Measurements from ENCODE around the gene CHAD. TPM values are rescaled to one million over a fixed set of nuclear protein-coding genes. Genes with fewer than 3 reads are reported as not detected.

Gene CHAD
- total and polyA plus RNA-seq, 2 donors (not counting 1 experiment from before 2014, with no cell fraction given) = 3.5 to 4.4 TPM

- Histone ChIP-seq H3K4me2 (replicated peaks; ENCODE audit: low read depth, low read length, poor library complexity, severe bottlenecking) (no peak overlapping the region), H4K20me1 (ENCODE audit: control insufficient read depth, insufficient read depth, low read length, poor library complexity, severe bottlenecking) (no peaks in the 10 kb centered on the region), H3K27ac (ENCODE audit: low read length in 2 of 2) (no peak overlapping the region), H3K4me3 (ENCODE audit: control extremely low read depth in 1 of 5, extremely low read depth in 1 of 5, insufficient read depth in 1 of 5, low read depth in 2 of 5, low read length in 4 of 5) (no peak overlapping the region), H3K9me3 (ENCODE audit: control extremely low read depth in 1 of 3, control insufficient read depth in 2 of 3, insufficient read depth in 1 of 3, low read length in 2 of 3) (no peaks in the 10 kb centered on the region), H3K79me2 (ENCODE audit: control insufficient read depth, insufficient read depth, low read length) (no peaks in the 10 kb centered on the region), H3K27me3 (replicated peaks in 1 of 4; ENCODE audit: control extremely low read depth in 1 of 4, control insufficient read depth in 3 of 4, insufficient read depth in 4 of 4, low read length in 3 of 4) (peaks cover 0 to 7% (median 2%) of the 10 kb centered on the region in 4 experiments), H3K4me1 (ENCODE audit: control insufficient read depth in 2 of 2, insufficient read depth in 2 of 2, low read length in 2 of 2) (peaks cover 7 to 13% of the 10 kb centered on the region in 2 donors), H3K9ac (ENCODE audit: low read length) (no peak overlapping the region), H2AFZ (ENCODE audit: insufficient read depth, low read depth, low read length, poor library complexity, severe bottlenecking) (no peak overlapping the region), H3K36me3 (replicated peaks in 1 of 2; ENCODE audit: control extremely low read depth in 1 of 2, control insufficient read depth in 1 of 2, extremely low read depth in 1 of 2, insufficient read depth in 2 of 2, low read length in 1 of 2) (no peaks in the 10 kb centered on the region)
- no peak for TF ChIP-seq EZH2 (IDR thresholded peaks at IDR 0.05; ENCODE audit: borderline replicate concordance, insufficient read depth, low read depth, low read length, poor library complexity, severe bottlenecking)
- no peak for TF ChIP-seq CTCF (IDR thresholded peaks at IDR 0.05)
- Mint-ChIP-seq H3K4me1 (peaks cover 23% of the 10 kb centered on the region), H3K27ac (no peak overlapping the region), H3K4me3 (no peak overlapping the region), H3K27me3 (no peaks in the 10 kb centered on the region), H3K9me3 (ENCODE audit: insufficient read depth) (no peaks in the 10 kb centered on the region)
- intact Hi-C loops (cut with micrococcal nuclease) = no loop called here
- POLR2A ChIA-PET = interaction anchor here (0.6 kb wide), 1 partner anchor 128 kb away, joined by 3 read pairs; no protein-coding TSS in a partner anchor
- 83% methylated on average over 1 of the region's 4 CpGs for WGBS (ENCODE audit: insufficient coverage)
- CTCF ChIA-PET = no interaction called here
- no peak for ATAC-seq (ENCODE audit: low read depth)
- no peak for DNase-seq
Measured at GRCh38 chr17:50513495-50513894, 44.8 kb upstream of the CHAD start.

- no peak overlapping the region for H3K27ac Mint-ChIP-seq
- H3K27me3 Mint-ChIP-seq = no peaks in the 10 kb centered on the region
- H3K79me2 ChIP-seq (ENCODE audit: control insufficient read depth, insufficient read depth, low read length) = no peaks in the 10 kb centered on the region
- no peak for ATAC-seq (ENCODE audit: low read depth)
- peaks cover 0 to 7% (median 3%) of the 10 kb centered on the region in 4 experiments for H3K27me3 ChIP-seq (replicated peaks in 1 of 4; ENCODE audit: control extremely low read depth in 1 of 4, control insufficient read depth in 3 of 4, insufficient read depth in 4 of 4, low read length in 3 of 4)
- CTCF ChIA-PET = interaction anchor here (1.0 to 1.9 kb wide), 4 partner anchors 8 to 114 kb away, joined by 3 to 5 read pairs (median 4); partner anchors contain the start of gene LRRC59
- peaks cover 9 to 19% of the 10 kb centered on the region in 2 donors for H3K4me1 ChIP-seq (ENCODE audit: control insufficient read depth in 2 of 2, insufficient read depth in 2 of 2, low read length in 2 of 2)
- DNase-seq = no peak
- no peak overlapping the region for H2AFZ ChIP-seq (ENCODE audit: insufficient read depth, low read depth, low read length, poor library complexity, severe bottlenecking)
- WGBS (ENCODE audit: insufficient coverage) = 53% methylated on average over 2 of the region's 3 CpGs
- H3K9me3 Mint-ChIP-seq (ENCODE audit: insufficient read depth) = no peaks in the 10 kb centered on the region
- no peak overlapping the region for H3K4me2 ChIP-seq (replicated peaks; ENCODE audit: low read depth, low read length, poor library complexity, severe bottlenecking)
- POLR2A ChIA-PET = no interaction called here
- peaks cover 0 to 2% (median 0%) of the 10 kb centered on the region in 3 donors for H3K9me3 ChIP-seq (ENCODE audit: control extremely low read depth in 1 of 3, control insufficient read depth in 2 of 3, insufficient read depth in 1 of 3, low read length in 2 of 3)
- no peak overlapping the region for H3K9ac ChIP-seq (ENCODE audit: low read length)
- H3K4me1 Mint-ChIP-seq = peaks cover 28% of the 10 kb centered on the region
- intact Hi-C loops (cut with micrococcal nuclease) = no loop called here
- H3K27ac ChIP-seq (ENCODE audit: low read length in 2 of 2) = no peak overlapping the region
- no peaks in the 10 kb centered on the region for H4K20me1 ChIP-seq (ENCODE audit: control insufficient read depth, insufficient read depth, low read length, poor library complexity, severe bottlenecking)
- H3K4me3 ChIP-seq (ENCODE audit: control extremely low read depth in 1 of 5, extremely low read depth in 1 of 5, insufficient read depth in 1 of 5, low read depth in 2 of 5, low read length in 4 of 5) = no peak overlapping the region
- no peak for TF ChIP-seq CTCF (IDR thresholded peaks at IDR 0.05)
- no peak overlapping the region for H3K4me3 Mint-ChIP-seq
- H3K36me3 ChIP-seq (replicated peaks in 1 of 2; ENCODE audit: control extremely low read depth in 1 of 2, control insufficient read depth in 1 of 2, extremely low read depth in 1 of 2, insufficient read depth in 2 of 2, low read length in 1 of 2) = no peaks in the 10 kb centered on the region
Measured at GRCh38 chr17:50511058-50511457, 42.4 kb upstream of the CHAD start.
